ENCODE results near the gene RSF1.

- TF ChIP-seq CTCF (IDR thresholded peaks at IDR 0.05; ENCODE audit: low read depth, low read length, missing input control): no peak
- TF ChIP-seq TAF1 (conservative IDR thresholded peaks at IDR 0.05): no peak
- no peak for TF ChIP-seq HNF4A (conservative IDR thresholded peaks at IDR 0.05)
- no peak for TF ChIP-seq SP1 (IDR thresholded peaks at IDR 0.05)
- TF ChIP-seq REST (IDR thresholded peaks at IDR 0.05): no peak
- no peak for TF ChIP-seq EGR1 (IDR thresholded peaks at IDR 0.05; ENCODE audit: low read depth in 2 of 2)
- no peak for TF ChIP-seq FOXA1 (IDR thresholded peaks at IDR 0.05)
- no peak for TF ChIP-seq RAD21 (IDR thresholded peaks at IDR 0.05)
- TF ChIP-seq ATF3 (IDR thresholded peaks at IDR 0.05): no peak
- no peak for TF ChIP-seq JUND (IDR thresholded peaks at IDR 0.05)
- TF ChIP-seq MAX (IDR thresholded peaks at IDR 0.05): no peak
- TF ChIP-seq YY1 (IDR thresholded peaks at IDR 0.05): no peak
These were observed 208.6 kb downstream of the RSF1 start for GRCh38 chr11:77611921-77612320.
